Measurements from ENCODE around the gene ACSS1.

GRCh38 chr20:25043499-25044260 lies 14.3 kb downstream of the ACSS1 start:
- TF ChIP-seq ATF3 (IDR thresholded peaks at IDR 0.05; ENCODE audit: insufficient read depth, low read depth, low read length) (no peak), SIRT6 (IDR thresholded peaks at IDR 0.05; ENCODE audit: low read length) (no peak), MAX (IDR thresholded peaks at IDR 0.05) (no peak), HDAC2 (IDR thresholded peaks at IDR 0.05; ENCODE audit: borderline replicate concordance in 1 of 2, low read depth in 2 of 2, low read length in 2 of 2) (no peak), RNF2 (IDR thresholded peaks at IDR 0.05; ENCODE audit: borderline replicate concordance, low read depth, low read length, missing control alignments, poor library complexity, severe bottlenecking) (no peak), EP300 (IDR thresholded peaks at IDR 0.05; ENCODE audit: borderline replicate concordance in 1 of 2, low read depth in 2 of 2, low read length in 2 of 2) (no peak), POLR2A (IDR thresholded peaks at IDR 0.05; ENCODE audit: control extremely low read depth in 1 of 2, low read depth in 2 of 2, low read length in 2 of 2) (no peak), CEBPB (IDR thresholded peaks at IDR 0.05; ENCODE audit: low read depth, low read length) (no peak), CTCF (IDR thresholded peaks at IDR 0.05; ENCODE audit: control extremely low read depth in 1 of 3, insufficient read depth in 1 of 3, low read depth in 1 of 3, low read length in 3 of 3) (no peak), BRCA1 (IDR thresholded peaks at IDR 0.05; ENCODE audit: low read depth, low read length) (no peak), RAD21 (IDR thresholded peaks at IDR 0.05 in 1 of 2, conservative IDR thresholded peaks at IDR 0.05 in 1 of 2; ENCODE audit: low read depth in 2 of 2, low read length in 2 of 2) (no peak), YY1 (IDR thresholded peaks at IDR 0.05; ENCODE audit: low read depth, low read length) (no peak), FOSL1 (IDR thresholded peaks at IDR 0.05; ENCODE audit: insufficient read depth, low read depth, low read length) (no peak)
